GM18519 (cell line): Measurements from ENCODE around the gene CDK4.

ENCODE experiments used
- ATAC-seq: cut with Tn5 transposase; IDR thresholded peaks from one replicate; pipeline ENCODE4 v1.9.1; 2021; ENCODE audit warnings: mild to moderate bottlenecking, moderate library complexity; ENCODE audit not compliant: unreplicated experiment, low FRiP score

Gene CDK4

GRCh38 chr12:57741413-57741789 lies 10.7 kb downstream of the CDK4 start:
- ATAC-seq, result no peak

GRCh38 chr12:57740656-57741412 lies 11.3 kb downstream of the CDK4 start:
- ATAC-seq, result peak; percentile 43

GRCh38 chr12:57739914-57740538 lies 12.1 kb downstream of the CDK4 start:
- ATAC-seq, result no peak

GRCh38 chr12:57739387-57739786 lies 12.7 kb downstream of the CDK4 start:
- no peak for ATAC-seq

GRCh38 chr12:57738661-57739237 lies 13.4 kb downstream of the CDK4 start, which contains the start of gene AGAP2:
AGAP2 (minus strand) TSS chr12:57738742; CDS start chr12:57738246, 496 bp downstream.
- ATAC-seq, result no peak

- ATAC-seq, result no peak
Observed at GRCh38 chr12:57737467-57738460, 14.3 kb downstream of the CDK4 start.

- no peak for ATAC-seq
Observed at GRCh38 chr12:57736741-57737466, 15.2 kb downstream of the CDK4 start.

- no peak for ATAC-seq
Observed at GRCh38 chr12:57735952-57736740, 16.0 kb downstream of the CDK4 start.

GRCh38 chr12:57735198-57735855 lies 16.8 kb downstream of the CDK4 start:
- no peak for ATAC-seq

- no peak for ATAC-seq
Observed at GRCh38 chr12:57734591-57734990, 17.5 kb downstream of the CDK4 start.

- ATAC-seq, result no peak
Observed at GRCh38 chr12:57733928-57734327, 18.2 kb downstream of the CDK4 start.

GRCh38 chr12:57732726-57733593 lies 19.1 kb downstream of the CDK4 start:
- no peak for ATAC-seq

- no peak for ATAC-seq
Observed at GRCh38 chr12:57732270-57732669, 19.8 kb downstream of the CDK4 start.

GRCh38 chr12:57731411-57732080 lies 20.6 kb downstream of the CDK4 start:
- no peak for ATAC-seq

GRCh38 chr12:57730336-57731067 lies 21.6 kb downstream of the CDK4 start:
- ATAC-seq, result no peak

- no peak for ATAC-seq
Observed at GRCh38 chr12:57729321-57729844, 22.7 kb downstream of the CDK4 start.
